K562 (cell line): ENCODE results near the gene RBP3. TPM values are rescaled to one million over a fixed set of nuclear protein-coding genes. Genes with fewer than 3 reads are reported as not detected.

Experiments used
- ATAC-seq: fragments of 200-7000 bp; cut with Tn5 transposase; 3 replicates; pipeline ENCODE4 v1.9.1; 2020; ENCODE audit warnings: moderate library complexity
- BruUV-seq: library from RNA; stranded (reverse); fragments of 400-500 nt; replicated peaks from 2 replicates; lab custom pipeline; 2021; lab: Mats Ljungman, UMichigan
- CTCF ChIA-PET: fragments of 300-600 bp; formaldehyde crosslinking; extraction: SDS; loops from one replicate; lab custom pipeline; 2021; ENCODE audit warnings: low intra/inter-chr PET ratio; lab: Yijun Ruan, JAX
- POLR2A ChIA-PET: fragments of 300-600, 350-650 bp; sonication (Branson Sonifier 250); formaldehyde crosslinking; extraction: SDS; loops from one replicate; lab custom pipeline; 2021; ENCODE audit warnings: antibody characterized with exemption, inconsistent platforms; lab: Yijun Ruan, JAX
- DNase-seq, 4 experiments: peaks; one replicate each; pipeline versions ENCODE4 v3.0.0 to v3.0.0-alpha.2; 2011 to 2018; ENCODE audit warnings: low spot score in 3 of 4, mixed read lengths in 3 of 4; ENCODE audit errors: extremely low read depth in 1 of 4
- FAIRE-seq: peaks from 2 replicates; lab custom pipeline; 2011; peaks lifted over from hg19 to GRCh38; lab: Jason Lieb, UNC
- H2AFZ ChIP-seq: 2 replicates; pipeline ENCODE4 v1.6.0; 2011; ENCODE audit warnings: low read depth, low read length, control low read depth, inconsistent platforms
- H3K27ac ChIP-seq: fragments of 200-600 bp; 3 replicates; pipeline ENCODE4 v1.8.0; 2011; ENCODE audit warnings: low read depth, mild to moderate bottlenecking, control low read depth, inconsistent platforms, low read length, moderate library complexity, mixed read lengths; ENCODE audit errors: extremely low read depth
- H3K27me3 ChIP-seq, 2 experiments: fragments of 300-600 bp in 1 of 2; 2 replicates in 1 of 2; 3 replicates in 1 of 2; pipeline versions ENCODE4 v1.6.0 to v1.8.0; 2011; ENCODE audit warnings: inconsistent platforms in 2 of 2, low read length in 2 of 2, mild to moderate bottlenecking in 1 of 2, mixed read lengths in 1 of 2, moderate library complexity in 1 of 2; ENCODE audit not compliant: control insufficient read depth in 2 of 2, insufficient read depth in 2 of 2
- H3K36me3 ChIP-seq: fragments of 300-600 bp; 3 replicates; pipeline ENCODE4 v1.8.0; 2011; ENCODE audit warnings: mild to moderate bottlenecking, low read length, inconsistent platforms; ENCODE audit not compliant: control insufficient read depth, insufficient read depth
- H3K4me1 ChIP-seq, 2 experiments: fragments of 200-600 bp in 1 of 2; replicated peaks in 1 of 2; 2 replicates in 1 of 2; 3 replicates in 1 of 2; pipeline versions ENCODE4 v1.5.1 to v1.8.0; 2011; ENCODE audit warnings: inconsistent platforms in 2 of 2, low read length in 2 of 2, mild to moderate bottlenecking in 1 of 2, mixed read lengths in 1 of 2, moderate library complexity in 1 of 2; ENCODE audit not compliant: control insufficient read depth in 2 of 2, insufficient read depth in 2 of 2
- H3K4me2 ChIP-seq: 2 replicates; pipeline ENCODE4 v1.6.1; 2011; ENCODE audit warnings: low read length, control low read depth, inconsistent platforms, mixed read lengths; ENCODE audit not compliant: insufficient read depth
- H3K4me3 ChIP-seq: fragments of 200-600 bp; sonication (generic), shearing (Covaris generic); 2 replicates; pipeline ENCODE4 v1.5.1; 2016; ENCODE audit warnings: control low read depth, inconsistent platforms
- H3K79me2 ChIP-seq: fragments of 200-600 bp; 3 replicates; pipeline ENCODE4 v1.8.0; 2011; ENCODE audit warnings: low read length, inconsistent platforms; ENCODE audit not compliant: control insufficient read depth, insufficient read depth
- H3K9ac ChIP-seq, 2 experiments: 2 replicates each; pipeline versions ENCODE4 v1.6.0 to v1.6.1; 2011; ENCODE audit warnings: low read depth in 2 of 2, low read length in 2 of 2, control low read depth in 1 of 2, inconsistent platforms in 1 of 2, mild to moderate bottlenecking in 1 of 2, mixed read lengths in 1 of 2; ENCODE audit not compliant: insufficient read depth in 1 of 2
- H3K9me1 ChIP-seq: one replicate; pipeline ENCODE4 v1.6.0; 2011; ENCODE audit warnings: inconsistent platforms, mild to moderate bottlenecking, low read length, moderate library complexity; ENCODE audit not compliant: control insufficient read depth, insufficient read depth
- H3K9me3 ChIP-seq: replicated peaks from 2 replicates; pipeline ENCODE4 v1.5.1; 2011; ENCODE audit warnings: low read depth, low read length, inconsistent platforms; ENCODE audit not compliant: control insufficient read depth, insufficient read depth
- H4K20me1 ChIP-seq: replicated peaks from 2 replicates; pipeline ENCODE4 v1.6.1; 2011; ENCODE audit warnings: low read length, inconsistent platforms, mixed read lengths; ENCODE audit not compliant: control insufficient read depth, insufficient read depth
- CHD2 ChIP-seq: IDR thresholded peaks from 2 replicates; pipeline ENCODE4 v1.6.1; 2011; ENCODE audit warnings: low read depth, low read length
- COPS2 ChIP-seq: fragments of 450-650 bp; conservative IDR thresholded peaks from 2 replicates; pipeline ENCODE4 v1.6.1; 2016; ENCODE audit warnings: mild to moderate bottlenecking, moderate library complexity
- CREM ChIP-seq: IDR thresholded peaks from 2 replicates; pipeline ENCODE4 v1.6.1; 2014; ENCODE audit warnings: antibody characterized with exemption, low read depth
- ETV6 ChIP-seq, 3 experiments: fragments of 150-350 bp in 1 of 3; sonication (generic) in 1 of 3; formaldehyde crosslinking in 1 of 3; IDR thresholded peaks; 2 replicates each; pipeline versions ENCODE4 v1.6.1 to v1.8.0; 2014 to 2022; ENCODE audit warnings: borderline replicate concordance in 2 of 3, low read depth in 2 of 3, antibody characterized with exemption in 1 of 3, low read length in 1 of 3, mild to moderate bottlenecking in 1 of 3, missing genetic modification reagents in 1 of 3
- HDAC1 ChIP-seq, 2 experiments: fragments of 450-650 bp; IDR thresholded peaks; 2 replicates each; pipeline ENCODE4 v1.6.1; 2016 to 2017; ENCODE audit warnings: inconsistent platforms in 1 of 2, mild to moderate bottlenecking in 1 of 2, moderate library complexity in 1 of 2
- HDAC6 ChIP-seq: IDR thresholded peaks from 2 replicates; pipeline ENCODE4 v1.6.1; 2012; ENCODE audit warnings: low read depth, mild to moderate bottlenecking, control low read depth, inconsistent platforms, low read length, moderate library complexity
- NFE2L1 ChIP-seq: fragments of 450-650 bp; IDR thresholded peaks from 2 replicates; pipeline ENCODE4 v1.6.1; 2016; ENCODE audit warnings: missing genetic modification characterization, low read depth, mild to moderate bottlenecking, missing compliant biosample characterization, moderate library complexity, borderline replicate concordance
- NR2C2 ChIP-seq, 2 experiments: fragments of 200-800 bp in 1 of 2; sonication (Bioruptor generic) in 1 of 2; sonication (generic) in 1 of 2; formaldehyde crosslinking in 1 of 2; IDR thresholded peaks; 2 replicates each; pipeline versions ENCODE4 v1.6.1 to v1.8.0; 2016 to 2022; ENCODE audit warnings: mild to moderate bottlenecking in 1 of 2, missing compliant biosample characterization in 1 of 2, missing genetic modification characterization in 1 of 2, missing genetic modification reagents in 1 of 2
- NR3C1 ChIP-seq: sonication (generic); formaldehyde crosslinking; IDR thresholded peaks from 2 replicates; pipeline ENCODE4 v1.8.1; 2022; ENCODE audit warnings: missing genetic modification reagents
- PHB2 ChIP-seq: fragments of 450-650 bp; IDR thresholded peaks from 2 replicates; pipeline ENCODE4 v1.6.1; 2017; ENCODE audit warnings: low read depth
- PRPF4 ChIP-seq: fragments of 200-400 bp; formaldehyde crosslinking; IDR thresholded peaks from one replicate; pipeline ENCODE4 v1.6.1; 2017; ENCODE audit warnings: low read length, low read depth, mild to moderate bottlenecking; ENCODE audit not compliant: insufficient read depth, poor library complexity, severe bottlenecking
- PURB ChIP-seq: sonication (generic); formaldehyde crosslinking; IDR thresholded peaks from 2 replicates; pipeline ENCODE4 v1.9.0; 2021; ENCODE audit warnings: low read depth, mild to moderate bottlenecking, missing genetic modification reagents
- TAL1 ChIP-seq: fragments of 450-650 bp; IDR thresholded peaks from 2 replicates; pipeline ENCODE4 v1.6.1; 2016; ENCODE audit warnings: mild to moderate bottlenecking
- TBP ChIP-seq: optimal IDR thresholded peaks from 2 replicates; pipeline ENCODE3; 2011; ENCODE audit warnings: low read depth, low read length, improper control_type of control experiment
- TCF3 ChIP-seq: sonication (generic); formaldehyde crosslinking; IDR thresholded peaks from 2 replicates; pipeline ENCODE4 v1.4.0; 2020; ENCODE audit warnings: mild to moderate bottlenecking, missing genetic modification reagents
- U2AF2 ChIP-seq: fragments of 200-400 bp; formaldehyde crosslinking; optimal IDR thresholded peaks from 2 replicates; pipeline ENCODE3; 2017; ENCODE audit warnings: low read depth, mild to moderate bottlenecking, low read length
- YBX1 ChIP-seq: fragments of 450-650 bp; IDR thresholded peaks from 2 replicates; pipeline ENCODE4 v1.7.1; 2016; ENCODE audit warnings: mild to moderate bottlenecking
- ZFP30 ChIP-seq: fragments of 250-450 bp; sonication (Bioruptor Pico); IDR thresholded peaks from 2 replicates; pipeline ENCODE4 v1.8.0; 2022; ENCODE audit warnings: moderate library complexity, mild to moderate bottlenecking, inconsistent platforms, borderline replicate concordance
- ZNF431 ChIP-seq: sonication (generic); formaldehyde crosslinking; IDR thresholded peaks from 2 replicates; pipeline ENCODE4 v1.8.0; 2022; ENCODE audit warnings: mild to moderate bottlenecking, missing genetic modification reagents
- ZNF584 ChIP-seq: fragments of 200-800 bp; sonication (Bioruptor generic); IDR thresholded peaks from 2 replicates; pipeline ENCODE4 v1.6.1; 2016; ENCODE audit warnings: low read depth, mild to moderate bottlenecking, missing genetic modification characterization, missing compliant biosample characterization
- ZNF77 ChIP-seq: fragments of 250-450 bp; sonication (Bioruptor Pico); IDR thresholded peaks from 2 replicates; pipeline ENCODE4 v1.5.0; 2020
- WGBS: fragments of 100-300 bp; shearing (Covaris generic); methylation state at CpG from one replicate; pipeline ENCODE4 v1.1.6; 2016; ENCODE audit warnings: low coverage, mixed read lengths; ENCODE audit not compliant: insufficient coverage; ENCODE audit errors: missing lambda C conversion rate; 5-methylcytosine and 5-hydroxymethylcytosine counted together
- in situ Hi-C: fragments of 300-500 bp; cut with MboI; formaldehyde crosslinking; loops from 4 replicates; pipeline ENCODE4 v1.15.0; 2018; ENCODE audit warnings: inconsistent platforms, mixed read lengths
- intact Hi-C: fragments of 100-400 bp; cut with micrococcal nuclease; formaldehyde crosslinking; loops from 2 replicates; pipeline ENCODE4 v1.14.2; 2022
- polyA plus RNA-seq, 8 experiments: library from polyadenylated mRNA; depleted of rRNA in 4 of 8; stranded (reverse) in 5 of 8; unstranded in 3 of 8; fragments of >200 nt; fragmentation: Nextera tagmentation in 2 of 8; fragmentation: Illumina TruSeq in 1 of 8; extraction: Ambion mirVana in 2 of 8; extraction: Trizol in 1 of 8; gene quantifications; 2 replicates each; pipeline versions ENCODE4 v1.2.1 to v1.2.3, GENCODE V29; 2011 to 2014; ENCODE audit warnings: inconsistent platforms in 1 of 8, missing spikeins in 1 of 8
- total RNA-seq, 7 experiments: library from RNA; depleted of rRNA in 6 of 7; stranded (reverse); fragments of >200 nt in 6 of 7; fragmentation: Illumina TruSeq in 2 of 7; extraction: Trizol in 2 of 7; gene quantifications; 2 replicates each; pipeline versions ENCODE4 v1.2.1 to v1.2.3, GENCODE V29; 2011 to 2021; ENCODE audit warnings: low replicate concordance in 1 of 7
- TF ChIP-seq, protein P1 (sequence below): fragments of 250-450 bp; sonication (Bioruptor Pico); IDR thresholded peaks from 2 replicates; pipeline ENCODE4 v1.6.1; 2021; ENCODE audit warnings: mild to moderate bottlenecking

The RBP3 gene
- total and polyA plus RNA-seq, 9 of the 15 experiments (the other 6 are each of a cell fraction or from before 2014, with no cell fraction given): not detected

DNA sequence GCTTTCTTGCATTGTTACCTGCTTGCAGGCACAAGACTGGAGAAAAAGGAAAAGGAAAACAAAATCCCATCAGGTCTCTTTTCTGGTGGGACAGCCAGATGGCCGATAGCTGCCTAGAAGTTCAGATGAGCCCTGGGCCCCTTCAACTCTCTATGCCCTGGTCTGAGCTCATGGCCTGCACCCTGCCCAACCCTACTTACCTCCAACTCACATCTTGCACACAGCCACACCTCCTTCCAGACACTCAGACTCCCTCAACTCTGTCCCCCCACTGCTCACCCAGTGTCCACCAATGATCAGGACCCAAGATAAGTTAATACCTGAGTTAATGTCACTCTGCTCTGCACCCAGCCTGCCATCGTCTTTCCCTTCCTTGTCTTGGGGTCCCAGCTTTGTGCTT lies 10.9 kb downstream of the RBP3 start (continued):
- TF ChIP-seq NR2C2 (CRISPR knock-in tag; IDR thresholded peaks at IDR 0.05) (no peak), NR2C2 (tag; IDR thresholded peaks at IDR 0.05) (no peak), PURB (CRISPR knock-in tag) (no peak), ZFP30 (CRISPR knock-in tag) (no peak), YBX1 (no peak), ZNF584 (no peak), NFE2L1 (tag) (no peak), NR3C1 (CRISPR knock-in tag) (no peak)

- Histone ChIP-seq H3K4me1 (peaks cover 0 to 3% of the 10 kb centered on the region in 2 experiments; a peak in 1 of 5 replicates), H3K4me3 (no peak overlapping the region), H3K27ac (no peak overlapping the region), H3K36me3 (no peaks in the 10 kb centered on the region), H3K27me3 (peaks cover 19 to 40% of the 10 kb centered on the region in 2 experiments), H3K9me1 (no peaks in the 10 kb centered on the region), H3K9me3 (no peaks in the 10 kb centered on the region), H3K79me2 (no peaks in the 10 kb centered on the region), H3K4me2 (no peak overlapping the region), H3K9ac (no peak overlapping the region), H4K20me1 (peaks cover 3% of the 10 kb centered on the region; the same call in 1 of the 2 replicates), H2AFZ (no peak overlapping the region)
- no peak for ATAC-seq
- no TSS peak for BruUV-seq
- 2% methylated on average over 4 of the region's 4 CpGs for WGBS
- no peak for FAIRE-seq
- DNase-seq: no peak
- ChIA-PET POLR2A (interaction anchor here (0.6 kb wide), 2 partner anchors 91 to 290 kb away, joined by 3 read pairs; no protein-coding TSS in a partner anchor), CTCF (no interaction called here)
- in situ Hi-C loops (no loop called here), intact Hi-C loops (loop anchor here (2.0 to 5.0 kb wide), 2 partner anchors 37 to 92 kb away; no protein-coding TSS in a partner anchor)
- TF ChIP-seq ZFP30 (CRISPR knock-in tag) (no peak), PHB2 (no peak), COPS2 (no peak), TCF3 (no peak), U2AF2 (no peak), ZNF77 (CRISPR knock-in tag) (no peak), CREM (no peak), ZNF431 (CRISPR knock-in tag) (no peak), PRPF4 (no peak), HDAC6 (no peak), TAL1 (no peak), ETV6 (IDR thresholded peaks at IDR 0.05; ENCODE audit: borderline replicate concordance in 1 of 2, low read depth in 2 of 2, low read length in 1 of 2) (no peak), ETV6 (CRISPR knock-in tag; IDR thresholded peaks at IDR 0.05; ENCODE audit: borderline replicate concordance) (no peak), TBP (no peak), HDAC1 (IDR thresholded peaks at IDR 0.05) (no peak), CHD2 (no peak)
- TF ChIP-seq, protein P1, sequence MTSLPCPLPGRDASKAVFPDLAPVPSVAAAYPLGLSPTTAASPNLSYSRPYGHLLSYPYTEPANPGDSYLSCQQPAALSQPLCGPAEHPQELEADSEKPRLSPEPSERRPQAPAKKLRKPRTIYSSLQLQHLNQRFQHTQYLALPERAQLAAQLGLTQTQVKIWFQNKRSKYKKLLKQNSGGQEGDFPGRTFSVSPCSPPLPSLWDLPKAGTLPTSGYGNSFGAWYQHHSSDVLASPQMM (CRISPR knock-in tag): no peak
These were observed 11.7 kb downstream of the RBP3 start for GRCh38 chr10:47359626-47360418.
